ENCODE results near the gene ZBTB40.

The ZBTB40 gene

DNA sequence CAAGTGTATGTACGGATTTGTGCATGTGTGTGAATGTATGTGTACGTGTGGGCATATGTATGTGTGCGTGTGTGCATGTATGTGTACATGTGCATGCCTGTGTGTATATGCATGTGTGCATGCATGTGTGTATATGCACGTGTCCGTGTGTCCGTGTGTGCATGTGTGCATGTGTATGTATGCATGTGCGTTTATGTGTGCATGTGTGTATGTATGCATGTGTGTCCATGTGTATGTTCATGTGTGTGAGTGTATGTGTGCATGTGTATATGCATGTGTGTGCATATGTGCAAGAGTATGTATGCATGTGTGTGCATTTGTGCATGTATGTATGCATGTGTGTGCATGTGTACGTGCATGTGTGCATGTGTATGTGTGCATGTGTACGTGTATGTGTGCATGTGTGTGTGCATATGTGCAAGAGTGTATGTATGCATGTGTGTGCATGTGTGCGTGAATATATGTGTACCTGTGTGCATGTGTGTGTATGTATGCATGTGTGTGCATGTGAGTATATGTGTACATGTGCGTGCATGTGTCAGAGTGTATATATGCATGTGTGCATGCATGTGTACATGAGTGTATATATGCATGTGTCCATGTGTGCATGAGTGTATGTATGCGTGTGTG lies 127.2 kb downstream of the ZBTB40 start:
- no peak for DNase-seq (ENCODE audit: low read depth in 2 of 2, low spot score in 1 of 2)

DNA sequence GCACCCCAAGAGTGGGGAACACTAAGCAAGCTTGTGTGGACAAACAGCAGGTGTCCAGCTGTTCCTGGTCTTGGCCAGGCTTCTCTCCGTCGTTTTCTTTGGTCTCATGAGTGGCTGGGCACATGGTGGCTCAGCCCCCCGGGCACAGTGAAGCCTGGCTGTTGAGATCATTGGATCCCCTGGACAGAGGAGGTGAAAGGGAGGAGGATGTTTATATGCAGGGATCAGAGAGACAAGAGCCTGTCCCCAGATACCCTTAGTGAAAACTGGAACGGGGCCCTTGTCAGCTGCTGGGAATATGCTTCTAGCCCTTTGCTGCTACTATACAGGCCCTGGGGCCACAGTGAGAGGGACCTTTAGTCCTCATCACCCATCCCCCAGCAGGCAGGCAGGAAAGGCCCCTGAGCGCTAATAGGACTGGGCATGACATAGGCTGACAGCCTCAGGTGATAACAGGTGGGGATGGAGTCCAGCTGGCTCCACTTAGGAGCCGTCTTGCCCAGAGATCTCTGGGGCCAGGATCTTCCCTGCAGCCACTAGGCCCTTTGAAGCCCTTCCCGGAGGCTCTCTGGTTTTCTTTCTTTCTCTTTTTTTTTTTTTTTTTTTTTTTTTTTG lies 128.0 kb downstream of the ZBTB40 start:
- DNase-seq (ENCODE audit: low read depth in 2 of 2, low spot score in 1 of 2): no peak
